ENCODE results near the gene ERI2.
A peak's percentile ranks its signal among the peaks of the same experiment; 100 is the strongest.

Gene ERI2, protein sequence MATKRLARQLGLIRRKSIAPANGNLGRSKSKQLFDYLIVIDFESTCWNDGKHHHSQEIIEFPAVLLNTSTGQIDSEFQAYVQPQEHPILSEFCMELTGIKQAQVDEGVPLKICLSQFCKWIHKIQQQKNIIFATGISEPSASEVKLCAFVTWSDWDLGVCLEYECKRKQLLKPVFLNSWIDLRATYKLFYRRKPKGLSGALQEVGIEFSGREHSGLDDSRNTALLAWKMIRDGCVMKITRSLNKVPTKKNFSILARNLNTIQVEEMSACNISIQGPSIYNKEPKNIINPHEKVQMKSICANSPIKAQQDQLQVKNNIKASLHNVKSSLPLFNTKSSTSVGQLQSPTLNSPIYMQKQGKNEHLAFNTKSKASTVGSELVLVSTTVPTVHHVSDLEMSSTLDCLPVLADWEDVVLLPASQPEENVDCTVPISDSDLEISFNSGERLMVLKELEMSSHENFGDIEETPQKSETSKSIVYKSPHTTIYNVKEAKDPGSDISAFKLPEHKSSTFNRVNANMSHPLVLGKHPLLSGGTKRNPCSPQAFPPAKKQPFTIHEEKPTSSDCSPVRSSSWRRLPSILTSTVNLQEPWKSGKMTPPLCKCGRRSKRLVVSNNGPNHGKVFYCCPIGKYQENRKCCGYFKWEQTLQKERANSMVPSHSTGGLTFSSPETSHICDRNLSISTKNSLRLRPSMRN

DNA sequence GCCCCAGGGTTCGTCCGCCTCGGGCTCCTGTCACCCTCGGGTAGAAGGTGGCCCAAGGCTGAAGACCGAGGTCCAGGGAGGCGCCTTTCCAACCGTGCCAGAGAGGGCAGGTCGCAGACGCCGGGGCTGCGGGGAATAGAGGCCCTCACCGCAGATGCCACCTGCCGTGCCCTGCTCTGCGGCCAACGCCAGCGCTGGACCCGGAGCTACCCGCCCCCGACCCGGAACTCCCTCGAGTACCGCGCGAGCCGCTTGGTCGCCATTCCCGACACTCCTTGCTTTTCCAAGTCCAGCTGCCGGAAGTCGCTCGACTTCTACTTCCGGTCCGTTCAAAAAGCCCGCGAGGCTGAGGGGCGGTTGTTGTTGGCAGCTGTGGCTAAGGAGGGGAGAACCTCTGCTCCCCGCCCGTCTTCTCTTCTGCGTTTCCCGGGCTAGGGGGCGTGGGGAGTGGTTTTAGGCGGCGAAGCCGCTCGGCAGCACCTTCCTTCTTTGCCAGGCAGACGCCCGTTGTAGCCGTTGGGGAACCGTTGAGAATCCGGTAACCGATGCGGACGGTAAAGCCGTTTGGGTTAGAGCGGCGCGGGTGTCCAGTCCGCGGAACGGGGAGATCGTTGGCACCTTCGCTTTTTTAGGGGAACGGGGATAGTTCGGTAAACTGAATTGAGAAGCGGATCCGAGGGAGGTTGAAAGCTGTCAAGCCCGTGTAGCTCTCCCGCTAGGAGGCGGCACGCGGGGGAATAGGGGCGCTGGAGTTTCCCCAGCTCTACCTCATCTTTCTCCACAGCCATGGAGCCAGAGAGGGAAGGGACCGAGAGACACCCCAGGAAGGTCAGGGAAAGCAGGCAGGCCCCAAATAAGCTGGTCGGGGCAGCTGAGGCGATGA lies at the start of gene ERI2, which contains the start of gene REXO5:
Gene ERI2, minus strand, starts transcription at position 305 of the 883 bp plus-strand sequence. Its CDS starts 42 bp downstream, at position 263.
Gene REXO5, plus strand, starts transcription at position 360 of the 883 bp plus-strand sequence. Its CDS starts 427 bp downstream, at position 787.
- peak; percentile 59 to 75 for DNase-seq (ENCODE audit: extremely low read depth in 1 of 2, low read depth in 1 of 2)

DNA sequence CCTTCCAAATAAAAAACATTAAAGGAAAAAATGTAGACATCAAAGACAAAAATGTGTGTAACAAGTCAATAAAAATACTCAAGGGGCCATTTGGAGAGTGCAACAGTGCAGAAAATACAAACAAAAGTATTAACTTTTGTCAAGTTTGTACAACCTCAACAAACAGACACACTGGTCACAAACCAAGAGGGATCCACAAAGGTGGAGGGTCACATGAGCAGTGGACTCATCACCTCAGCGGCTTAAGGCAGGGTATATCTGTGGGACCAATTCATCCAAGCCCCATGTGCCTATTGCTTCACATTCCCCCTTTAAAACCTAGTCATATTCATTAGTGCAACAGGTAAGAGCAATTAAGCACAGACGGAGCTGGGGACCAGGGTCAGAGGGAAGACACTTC lies 48.7 kb upstream of the ERI2 start:
- no peak for DNase-seq (ENCODE audit: extremely low read depth in 1 of 2, low read depth in 1 of 2)

DNA sequence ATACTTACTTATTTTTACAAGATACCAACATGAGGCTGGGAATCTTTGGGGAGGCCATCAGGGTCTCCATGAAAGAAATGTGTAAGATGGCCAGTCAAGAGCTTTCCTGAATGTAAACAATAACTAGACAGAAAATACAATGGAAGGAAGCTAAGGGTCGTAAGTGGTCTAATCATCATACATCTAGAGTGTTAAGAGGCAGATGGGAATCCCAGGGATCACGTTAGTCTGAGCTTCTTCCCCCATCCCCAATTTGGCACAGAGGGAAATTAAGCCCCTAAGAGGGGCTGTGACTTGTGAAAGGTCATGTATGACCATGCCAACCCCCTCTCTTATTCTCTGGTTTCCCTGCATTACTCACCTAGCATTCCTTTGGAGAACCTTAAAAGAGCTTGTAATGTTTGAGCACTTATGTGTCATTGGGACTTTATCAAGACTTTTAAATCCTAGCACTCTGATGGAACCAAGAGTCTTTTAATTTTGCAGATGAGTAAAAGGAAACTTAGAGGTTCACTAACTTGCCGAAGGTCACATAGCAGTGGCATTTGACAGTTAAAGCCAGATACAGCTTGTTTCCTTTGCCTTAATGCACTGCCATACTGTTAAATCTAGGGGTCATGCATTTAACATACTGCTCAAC lies 47.8 kb upstream of the ERI2 start:
- DNase-seq (ENCODE audit: extremely low read depth in 1 of 2, low read depth in 1 of 2), result no peak

DNA sequence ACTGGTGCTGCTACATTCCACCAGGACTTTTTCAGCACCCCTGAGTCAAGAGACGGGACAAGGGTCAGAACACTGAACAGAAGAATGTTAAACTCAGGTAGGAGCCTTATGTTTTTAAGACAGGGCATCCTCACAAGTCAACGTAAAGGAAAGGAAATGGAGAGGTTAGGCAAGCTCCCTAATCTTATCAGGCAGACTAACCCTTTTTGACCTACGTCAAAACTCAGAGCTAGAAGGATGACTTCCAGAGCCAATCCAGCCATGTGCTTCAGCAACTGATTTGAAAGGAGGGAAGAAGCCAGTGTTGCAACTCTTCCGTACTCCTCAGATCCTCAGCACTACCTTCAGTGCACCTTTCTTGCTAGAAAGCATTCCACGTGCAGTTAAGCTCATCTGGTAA lies 46.9 kb upstream of the ERI2 start:
- DNase-seq (ENCODE audit: extremely low read depth in 1 of 2, low read depth in 1 of 2), result no peak

DNA sequence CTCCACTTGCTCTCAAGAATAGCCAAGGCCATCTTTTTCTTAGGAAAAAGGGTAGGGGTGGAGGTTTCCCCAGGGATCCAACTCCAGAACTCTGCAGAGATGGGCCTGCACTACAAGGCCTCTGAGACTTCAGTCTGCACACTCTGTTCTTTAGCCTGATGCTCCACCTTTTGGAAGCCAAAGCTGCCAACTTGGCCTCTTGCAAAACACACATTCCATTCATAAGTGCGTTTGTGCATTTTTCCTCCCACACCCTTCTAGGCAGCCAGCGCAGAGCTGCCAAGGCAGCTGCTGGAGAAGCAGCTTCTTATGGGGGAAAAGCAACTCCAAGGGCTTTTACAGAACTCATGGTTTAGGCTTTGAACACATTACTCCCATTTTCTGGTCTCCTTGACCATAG lies 45.3 kb upstream of the ERI2 start:
- no peak for DNase-seq (ENCODE audit: extremely low read depth in 1 of 2, low read depth in 1 of 2)

DNA sequence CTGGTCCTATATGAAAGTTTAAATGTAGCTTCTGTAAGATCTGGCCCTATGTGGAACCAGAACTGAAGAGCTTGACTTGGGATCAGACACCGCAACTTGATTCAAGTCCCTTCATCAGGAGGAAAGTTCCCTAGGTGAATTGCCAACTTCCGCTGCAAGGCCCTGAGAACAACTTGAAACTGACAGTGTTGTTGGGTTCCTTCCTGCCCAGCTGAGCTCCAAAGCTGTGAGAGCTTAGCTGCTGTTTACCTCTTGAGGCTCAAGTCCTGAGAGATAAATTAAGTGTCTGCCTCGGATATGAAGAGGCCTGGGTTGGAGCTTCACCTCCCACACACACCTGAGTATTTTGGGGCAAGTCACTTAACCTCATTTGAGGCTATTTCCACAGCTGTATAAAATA lies 44.7 kb upstream of the ERI2 start:
- no peak for DNase-seq (ENCODE audit: extremely low read depth in 1 of 2, low read depth in 1 of 2)

DNA sequence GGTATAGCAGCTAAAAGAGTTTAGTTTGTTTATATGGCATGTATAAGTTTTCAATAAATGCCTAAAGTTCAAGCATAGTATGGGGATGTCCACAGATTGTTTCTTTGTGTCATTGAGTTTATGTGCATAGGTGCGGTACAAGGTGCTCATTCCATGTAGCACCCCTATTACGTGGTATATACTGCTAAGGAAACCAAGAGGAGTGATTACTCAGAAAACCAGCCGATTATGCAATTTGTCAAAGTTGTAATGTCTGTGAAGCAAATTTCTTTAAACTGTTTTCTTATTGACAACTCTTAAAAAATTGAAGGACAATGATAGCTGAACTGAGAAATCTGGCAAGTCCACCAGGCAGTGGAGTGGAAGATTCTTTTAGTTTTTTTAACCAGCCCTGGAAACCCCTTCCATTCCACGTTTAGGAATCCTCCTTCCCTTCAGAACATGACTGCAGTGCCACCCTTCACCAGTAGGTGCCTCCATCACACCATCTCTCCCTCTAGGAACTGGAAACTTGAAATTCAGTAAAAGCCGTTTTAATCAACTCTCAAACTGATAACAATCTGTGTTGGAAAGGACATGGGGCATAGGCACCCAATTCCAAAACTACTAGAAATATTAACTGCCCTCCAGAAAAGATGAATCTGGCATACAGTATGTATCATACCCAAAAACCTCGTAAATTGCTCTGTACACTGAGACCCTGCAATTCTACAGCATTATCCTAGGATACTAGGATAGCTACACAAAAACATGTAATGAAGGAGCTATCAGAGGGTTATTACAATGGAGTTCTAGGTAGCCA lies 43.5 kb upstream of the ERI2 start:
- peak in 1 of 2 donors; percentile 27 for DNase-seq (ENCODE audit: extremely low read depth in 1 of 2, low read depth in 1 of 2)

DNA sequence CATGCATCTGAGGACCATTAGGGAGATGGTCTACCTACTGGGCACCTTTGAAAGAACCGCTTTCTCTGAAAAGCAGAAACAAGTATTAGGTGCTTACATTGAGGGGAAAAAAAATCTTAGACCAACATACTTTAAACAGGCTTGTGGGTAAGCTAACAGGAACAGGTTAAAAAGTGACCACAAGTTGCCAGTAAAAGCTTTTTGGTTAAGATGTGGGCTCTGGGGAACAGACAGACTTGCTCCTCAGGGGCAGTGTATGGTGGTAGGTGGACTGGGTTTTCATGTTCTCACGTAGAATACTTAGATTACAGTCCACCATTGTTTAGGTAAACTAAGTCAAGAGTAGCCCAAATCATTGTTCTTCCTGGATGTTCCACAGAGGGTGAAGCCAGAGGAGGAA lies 41.3 kb upstream of the ERI2 start:
- no peak for DNase-seq (ENCODE audit: extremely low read depth in 1 of 2, low read depth in 1 of 2)

DNA sequence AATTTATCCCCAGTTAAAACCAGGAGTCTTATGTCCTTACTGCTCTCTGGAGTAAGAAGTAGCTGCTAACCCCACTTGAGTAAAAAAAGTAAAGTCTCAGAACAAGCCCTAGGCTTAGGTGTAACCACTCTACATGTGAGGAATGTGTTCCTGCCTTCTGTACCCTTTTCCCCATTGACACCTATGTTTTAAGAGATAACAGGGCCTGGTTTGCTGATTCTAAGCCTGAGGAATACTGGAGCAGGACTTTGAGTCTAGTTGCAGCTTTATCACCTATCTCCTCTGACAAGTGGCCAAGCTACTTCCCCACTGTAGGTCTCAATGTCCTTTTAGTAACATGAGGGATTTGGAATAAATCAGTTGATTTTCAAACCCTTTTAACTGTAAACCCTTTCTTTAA lies 40.3 kb upstream of the ERI2 start:
- no peak for DNase-seq (ENCODE audit: extremely low read depth in 1 of 2, low read depth in 1 of 2)

DNA sequence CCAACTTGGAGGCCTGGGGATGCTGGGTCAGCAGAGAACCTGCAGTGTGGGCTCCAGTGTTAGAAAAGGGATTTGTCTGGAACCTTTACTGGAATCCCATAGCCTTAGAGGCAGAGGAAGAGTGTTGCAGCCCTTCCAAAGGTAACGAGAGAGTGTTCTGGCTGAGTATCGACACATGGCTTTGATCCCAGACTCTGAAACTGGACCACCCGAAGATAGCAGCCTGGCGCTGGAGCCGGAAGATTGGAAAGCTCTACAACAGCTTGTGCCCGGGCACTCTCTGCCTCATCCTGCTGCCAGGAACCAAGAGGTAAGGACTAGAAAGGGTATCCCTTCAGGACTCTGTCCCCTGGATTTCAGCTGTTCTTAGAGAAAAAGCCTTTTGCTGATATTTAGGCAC lies 39.8 kb upstream of the ERI2 start:
- no peak for DNase-seq (ENCODE audit: extremely low read depth in 1 of 2, low read depth in 1 of 2)

DNA sequence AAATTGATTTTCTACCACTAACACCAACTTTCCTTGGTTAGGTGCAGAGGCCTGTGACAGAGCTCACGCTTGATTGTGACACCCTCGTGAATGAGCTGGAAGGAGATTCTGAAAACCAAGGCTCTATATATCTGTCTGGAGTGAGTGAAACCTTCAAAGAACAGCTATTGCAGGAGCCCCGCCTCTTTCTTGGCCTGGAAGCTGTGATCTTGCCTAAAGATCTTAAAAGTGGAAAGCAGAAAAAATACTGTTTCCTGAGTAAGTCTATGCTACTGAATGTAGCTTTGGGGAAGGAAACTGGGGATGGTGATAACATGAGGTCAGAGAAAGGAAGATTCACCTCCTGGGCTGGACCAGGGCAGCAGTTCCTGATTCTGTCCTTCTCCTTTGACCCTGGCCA lies 38.3 kb upstream of the ERI2 start:
- peak in 1 of 2 donors; percentile 8 for DNase-seq (ENCODE audit: extremely low read depth in 1 of 2, low read depth in 1 of 2)

DNA sequence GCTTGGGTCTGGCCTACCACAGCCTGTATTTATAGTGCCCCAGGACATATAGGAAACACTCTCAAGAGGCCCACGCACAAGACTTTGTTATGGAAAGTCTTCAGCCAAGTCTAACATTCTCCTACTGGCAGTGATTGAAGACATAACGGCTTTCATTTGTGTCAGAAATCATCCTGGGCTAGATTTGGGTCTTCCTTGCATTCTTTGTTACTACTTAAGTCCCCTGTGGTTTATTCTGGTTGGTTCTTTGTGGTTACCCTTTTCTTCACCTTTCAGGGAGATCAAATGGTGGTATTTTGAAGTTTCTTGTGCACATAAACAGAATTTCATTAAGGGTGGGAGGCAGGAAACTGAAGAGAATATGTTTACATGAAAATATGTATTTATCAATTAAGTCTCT lies 37.8 kb upstream of the ERI2 start:
- no peak for DNase-seq (ENCODE audit: extremely low read depth in 1 of 2, low read depth in 1 of 2)

DNA sequence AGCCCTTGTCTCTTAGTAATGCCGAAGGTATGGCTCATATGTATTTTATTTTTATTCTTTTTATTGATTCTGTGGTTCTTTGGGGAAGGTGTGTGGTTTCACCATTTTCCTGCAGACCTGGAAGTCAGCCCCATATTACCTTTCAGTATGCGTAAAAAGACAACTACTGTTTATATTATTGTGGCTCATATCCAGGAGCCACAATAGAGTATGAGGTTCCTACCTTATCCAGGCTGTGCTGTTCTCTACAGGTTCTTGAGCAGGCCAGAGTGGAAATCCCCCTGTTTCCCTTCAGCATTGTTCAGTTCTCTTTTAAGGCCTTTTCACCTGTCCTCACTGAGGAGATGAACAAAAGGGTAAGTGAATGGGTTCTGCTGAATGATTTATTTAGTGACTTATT lies 33.2 kb upstream of the ERI2 start:
- DNase-seq (ENCODE audit: extremely low read depth in 1 of 2, low read depth in 1 of 2), result no peak

DNA sequence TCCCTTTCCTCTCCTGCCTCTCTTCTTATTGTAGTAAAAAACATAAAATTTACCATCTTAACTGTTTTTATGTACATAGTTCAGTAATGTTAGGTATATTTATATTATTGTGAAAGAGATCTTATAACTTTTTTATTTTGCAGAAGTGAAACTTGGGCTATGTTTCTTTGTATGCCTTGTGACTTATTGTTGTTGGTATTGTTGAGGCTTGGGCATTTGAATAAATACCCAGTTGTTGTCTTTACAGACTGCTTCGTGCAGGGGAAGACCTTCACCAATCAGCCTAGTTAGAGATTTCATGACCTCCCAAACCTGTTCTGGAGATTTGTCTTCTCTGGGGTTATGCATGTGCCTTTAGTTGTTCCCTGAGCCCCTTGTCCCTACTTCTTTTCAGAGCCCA lies 32.0 kb upstream of the ERI2 start:
- no peak for DNase-seq (ENCODE audit: extremely low read depth in 1 of 2, low read depth in 1 of 2)

DNA sequence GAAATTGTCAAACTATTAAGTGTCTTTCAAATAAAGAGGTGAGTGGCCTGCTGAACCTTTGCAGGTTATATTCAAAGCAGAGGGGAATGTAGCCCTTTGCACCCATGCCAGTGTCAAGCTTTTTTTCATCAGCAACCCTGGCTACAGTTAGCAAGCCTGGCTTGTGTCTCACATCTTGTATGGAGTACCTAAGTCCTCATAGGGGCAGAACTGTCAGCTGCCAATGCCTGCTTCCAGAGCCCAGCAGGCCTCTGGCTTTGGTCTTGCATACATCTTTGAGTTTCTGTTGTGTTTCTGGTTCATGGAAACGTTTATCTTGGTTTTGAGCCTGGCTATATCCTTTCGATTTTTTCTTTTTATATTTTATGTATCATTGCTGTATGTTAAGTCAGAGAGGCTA lies 26.8 kb upstream of the ERI2 start:
- no peak for DNase-seq (ENCODE audit: extremely low read depth in 1 of 2, low read depth in 1 of 2)

DNA sequence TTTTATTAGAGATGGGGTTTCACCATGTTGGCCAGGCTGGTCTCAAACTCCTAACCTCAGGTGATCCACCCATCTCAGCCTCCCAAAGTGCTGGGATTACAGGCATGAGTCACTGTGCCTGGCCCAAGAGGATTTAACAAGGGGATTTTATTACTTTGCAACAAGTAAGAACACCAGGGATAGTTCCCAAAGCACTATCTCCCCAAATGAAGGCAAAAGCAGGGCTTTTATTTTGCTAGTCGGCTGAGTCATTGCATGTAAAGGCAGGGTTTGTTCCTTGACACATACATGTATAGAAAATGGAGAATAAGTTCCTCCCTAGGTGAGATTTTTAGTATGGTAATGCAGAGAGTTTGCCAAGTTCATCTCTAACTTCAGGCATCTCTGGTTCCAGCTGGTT lies 24.1 kb upstream of the ERI2 start:
- DNase-seq (ENCODE audit: extremely low read depth in 1 of 2, low read depth in 1 of 2), result no peak

DNA sequence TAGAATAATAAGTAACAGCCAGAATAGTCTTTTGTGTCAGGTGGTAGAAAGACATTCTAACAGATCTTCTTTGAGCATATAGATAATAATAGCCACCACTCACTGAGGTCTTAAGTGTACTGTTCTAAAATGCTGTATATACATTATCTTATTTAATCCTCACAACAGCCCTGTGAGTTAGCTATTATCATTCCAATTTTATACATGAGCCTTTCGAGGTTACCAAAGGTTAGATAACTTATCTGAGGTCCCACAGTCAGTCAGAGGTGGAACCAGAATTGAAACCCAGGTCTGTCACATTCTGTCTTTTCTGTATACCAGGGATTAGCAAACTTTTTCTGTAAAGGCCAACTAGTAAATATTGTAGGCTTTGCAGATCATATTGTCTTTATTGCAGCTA lies 23.3 kb upstream of the ERI2 start:
- DNase-seq (ENCODE audit: extremely low read depth in 1 of 2, low read depth in 1 of 2), result no peak

DNA sequence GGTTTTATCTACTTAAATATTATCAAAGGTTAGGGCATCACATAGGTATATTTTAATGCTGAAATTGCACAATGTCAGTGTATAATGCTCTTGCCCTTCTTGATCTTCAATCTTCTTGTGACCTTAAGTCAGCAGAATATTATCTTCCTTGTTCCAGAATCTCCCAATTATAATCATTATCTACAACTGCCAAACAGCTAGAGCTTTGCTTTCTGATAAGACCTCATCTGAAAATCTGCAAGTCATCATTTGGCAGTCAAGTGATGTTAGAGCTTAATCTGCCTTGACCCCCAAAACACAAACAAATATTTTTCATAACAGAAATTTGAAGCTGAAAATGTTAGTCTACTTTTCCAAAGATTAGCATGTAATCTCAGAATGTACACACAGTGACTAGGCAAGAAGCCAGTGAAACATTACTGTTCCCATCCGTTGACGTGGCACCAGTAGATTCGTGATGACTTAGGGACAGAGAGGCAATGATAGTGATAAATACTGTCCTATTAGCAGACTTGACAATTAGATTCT lies 19.8 kb upstream of the ERI2 start:
- no peak for DNase-seq (ENCODE audit: extremely low read depth in 1 of 2, low read depth in 1 of 2)

DNA sequence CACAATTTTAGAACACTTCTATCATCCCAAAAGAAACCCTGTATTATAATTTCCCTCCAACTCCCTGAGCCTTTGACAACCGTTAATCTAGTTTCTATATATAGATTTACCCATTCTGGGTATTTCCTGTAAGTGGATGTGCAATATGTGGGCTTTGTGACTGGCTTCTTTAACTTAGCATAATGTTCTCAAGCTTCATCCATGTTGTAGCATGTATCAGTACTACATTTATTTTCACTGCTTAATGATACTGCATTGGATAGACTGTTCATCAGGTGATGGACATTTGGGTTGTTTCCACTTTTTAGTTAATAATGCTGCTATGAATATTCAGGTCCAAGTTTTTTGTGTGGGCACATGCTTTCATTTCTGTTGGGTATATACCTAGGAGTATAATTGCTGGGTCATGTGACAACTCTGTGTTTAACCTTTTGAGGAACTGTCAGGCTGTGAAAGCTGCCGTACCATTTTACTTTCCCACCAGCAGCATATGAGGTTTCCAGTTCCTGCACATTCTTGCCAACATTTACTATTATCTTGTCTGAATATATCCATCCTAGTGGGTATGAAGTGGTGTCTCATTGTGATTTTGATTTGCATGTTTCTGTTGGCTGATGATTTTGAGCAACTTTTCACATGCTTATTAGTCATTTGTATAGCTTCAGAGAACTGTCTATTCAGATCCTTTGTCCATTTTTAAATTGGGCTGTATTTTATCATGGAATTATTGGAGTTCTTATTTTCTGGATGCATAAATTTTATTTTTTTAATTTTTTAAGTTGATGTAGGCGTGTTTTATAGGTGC lies 16.5 kb upstream of the ERI2 start:
- DNase-seq (ENCODE audit: extremely low read depth in 1 of 2, low read depth in 1 of 2), result no peak
